Measurements from ENCODE around the gene VPS18. TPM values are rescaled to one million over a fixed set of nuclear protein-coding genes. Genes with fewer than 3 reads are reported as not detected.

Gene VPS18
- total and polyA plus RNA-seq, 2 experiments from 2014 or later, result 5.9 to 42.5 TPM

DNA sequence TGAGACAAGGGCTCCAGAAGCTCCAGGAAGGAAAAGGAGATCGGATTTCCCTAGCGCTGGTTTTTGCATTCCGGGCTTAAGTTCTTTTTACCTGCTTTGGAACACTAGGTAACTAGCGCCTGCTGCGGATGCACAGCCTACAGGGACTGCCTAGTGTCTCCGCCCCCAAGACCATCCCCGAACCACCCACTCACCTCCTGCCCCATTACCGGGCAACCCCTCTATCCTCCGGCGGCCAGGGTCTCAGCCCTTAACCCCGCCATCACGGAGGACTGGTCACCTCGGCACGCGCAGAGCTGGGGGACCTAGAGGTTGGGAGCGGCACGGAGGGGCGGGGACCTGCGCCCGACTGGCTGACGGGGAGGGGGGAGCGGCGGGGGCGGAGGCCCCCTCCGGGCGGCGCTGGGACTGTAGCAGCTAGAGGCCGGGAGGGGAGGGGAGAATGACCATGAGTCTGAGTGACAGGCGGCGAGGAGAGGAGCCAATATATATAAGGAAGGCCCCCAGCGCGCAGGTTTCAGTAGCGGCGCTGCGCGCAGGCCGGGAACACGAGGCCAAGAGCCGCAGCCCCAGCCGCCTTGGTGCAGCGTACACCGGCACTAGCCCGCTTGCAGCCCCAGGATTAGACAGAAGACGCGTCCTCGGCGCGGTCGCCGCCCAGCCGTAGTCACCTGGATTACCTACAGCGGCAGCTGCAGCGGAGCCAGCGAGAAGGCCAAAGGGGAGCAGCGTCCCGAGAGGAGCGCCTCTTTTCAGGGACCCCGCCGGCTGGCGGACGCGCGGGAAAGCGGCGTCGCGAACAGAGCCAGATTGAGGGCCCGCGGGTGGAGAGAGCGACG is 34.8 kb downstream of the VPS18 start, which contains the start of gene DLL4 (continued):
- TF ChIP-seq, protein P1, sequence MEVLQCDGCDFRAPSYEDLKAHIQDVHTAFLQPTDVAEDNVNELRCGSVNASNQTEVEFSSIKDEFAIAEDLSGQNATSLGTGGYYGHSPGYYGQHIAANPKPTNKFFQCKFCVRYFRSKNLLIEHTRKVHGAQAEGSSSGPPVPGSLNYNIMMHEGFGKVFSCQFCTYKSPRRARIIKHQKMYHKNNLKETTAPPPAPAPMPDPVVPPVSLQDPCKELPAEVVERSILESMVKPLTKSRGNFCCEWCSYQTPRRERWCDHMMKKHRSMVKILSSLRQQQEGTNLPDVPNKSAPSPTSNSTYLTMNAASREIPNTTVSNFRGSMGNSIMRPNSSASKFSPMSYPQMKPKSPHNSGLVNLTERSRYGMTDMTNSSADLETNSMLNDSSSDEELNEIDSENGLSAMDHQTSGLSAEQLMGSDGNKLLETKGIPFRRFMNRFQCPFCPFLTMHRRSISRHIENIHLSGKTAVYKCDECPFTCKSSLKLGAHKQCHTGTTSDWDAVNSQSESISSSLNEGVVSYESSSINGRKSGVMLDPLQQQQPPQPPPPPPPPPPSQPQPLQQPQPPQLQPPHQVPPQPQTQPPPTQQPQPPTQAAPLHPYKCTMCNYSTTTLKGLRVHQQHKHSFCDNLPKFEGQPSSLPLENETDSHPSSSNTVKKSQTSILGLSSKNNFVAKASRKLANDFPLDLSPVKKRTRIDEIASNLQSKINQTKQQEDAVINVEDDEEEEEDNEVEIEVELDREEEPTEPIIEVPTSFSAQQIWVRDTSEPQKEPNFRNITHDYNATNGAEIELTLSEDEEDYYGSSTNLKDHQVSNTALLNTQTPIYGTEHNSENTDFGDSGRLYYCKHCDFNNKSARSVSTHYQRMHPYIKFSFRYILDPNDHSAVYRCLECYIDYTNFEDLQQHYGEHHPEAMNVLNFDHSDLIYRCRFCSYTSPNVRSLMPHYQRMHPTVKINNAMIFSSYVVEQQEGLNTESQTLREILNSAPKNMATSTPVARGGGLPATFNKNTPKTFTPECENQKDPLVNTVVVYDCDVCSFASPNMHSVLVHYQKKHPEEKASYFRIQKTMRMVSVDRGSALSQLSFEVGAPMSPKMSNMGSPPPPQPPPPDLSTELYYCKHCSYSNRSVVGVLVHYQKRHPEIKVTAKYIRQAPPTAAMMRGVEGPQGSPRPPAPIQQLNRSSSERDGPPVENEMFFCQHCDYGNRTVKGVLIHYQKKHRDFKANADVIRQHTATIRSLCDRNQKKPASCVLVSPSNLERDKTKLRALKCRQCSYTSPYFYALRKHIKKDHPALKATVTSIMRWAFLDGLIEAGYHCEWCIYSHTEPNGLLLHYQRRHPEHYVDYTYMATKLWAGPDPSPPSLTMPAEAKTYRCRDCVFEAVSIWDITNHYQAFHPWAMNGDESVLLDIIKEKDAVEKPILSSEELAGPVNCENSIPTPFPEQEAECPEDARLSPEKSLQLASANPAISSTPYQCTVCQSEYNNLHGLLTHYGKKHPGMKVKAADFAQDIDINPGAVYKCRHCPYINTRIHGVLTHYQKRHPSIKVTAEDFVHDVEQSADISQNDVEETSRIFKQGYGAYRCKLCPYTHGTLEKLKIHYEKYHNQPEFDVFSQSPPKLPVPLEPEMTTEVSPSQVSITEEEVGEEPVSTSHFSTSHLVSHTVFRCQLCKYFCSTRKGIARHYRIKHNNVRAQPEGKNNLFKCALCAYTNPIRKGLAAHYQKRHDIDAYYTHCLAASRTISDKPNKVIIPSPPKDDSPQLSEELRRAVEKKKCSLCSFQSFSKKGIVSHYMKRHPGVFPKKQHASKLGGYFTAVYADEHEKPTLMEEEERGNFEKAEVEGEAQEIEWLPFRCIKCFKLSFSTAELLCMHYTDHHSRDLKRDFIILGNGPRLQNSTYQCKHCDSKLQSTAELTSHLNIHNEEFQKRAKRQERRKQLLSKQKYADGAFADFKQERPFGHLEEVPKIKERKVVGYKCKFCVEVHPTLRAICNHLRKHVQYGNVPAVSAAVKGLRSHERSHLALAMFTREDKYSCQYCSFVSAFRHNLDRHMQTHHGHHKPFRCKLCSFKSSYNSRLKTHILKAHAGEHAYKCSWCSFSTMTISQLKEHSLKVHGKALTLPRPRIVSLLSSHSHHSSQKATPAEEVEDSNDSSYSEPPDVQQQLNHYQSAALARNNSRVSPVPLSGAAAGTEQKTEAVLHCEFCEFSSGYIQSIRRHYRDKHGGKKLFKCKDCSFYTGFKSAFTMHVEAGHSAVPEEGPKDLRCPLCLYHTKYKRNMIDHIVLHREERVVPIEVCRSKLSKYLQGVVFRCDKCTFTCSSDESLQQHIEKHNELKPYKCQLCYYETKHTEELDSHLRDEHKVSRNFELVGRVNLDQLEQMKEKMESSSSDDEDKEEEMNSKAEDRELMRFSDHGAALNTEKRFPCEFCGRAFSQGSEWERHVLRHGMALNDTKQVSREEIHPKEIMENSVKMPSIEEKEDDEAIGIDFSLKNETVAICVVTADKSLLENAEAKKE (CRISPR knock-in tag; IDR thresholded peaks at IDR 0.05), result no peak
- TF ChIP-seq ZNF331 (CRISPR knock-in tag; IDR thresholded peaks at IDR 0.05; ENCODE audit: low read depth) (no peak), POLR2AphosphoS5 (IDR thresholded peaks at IDR 0.05; ENCODE audit: low read depth) (peak; percentile 67), EZH2phosphoT487 (IDR thresholded peaks at IDR 0.05; ENCODE audit: unreplicated experiment) (peak; percentile 54)

DNA sequence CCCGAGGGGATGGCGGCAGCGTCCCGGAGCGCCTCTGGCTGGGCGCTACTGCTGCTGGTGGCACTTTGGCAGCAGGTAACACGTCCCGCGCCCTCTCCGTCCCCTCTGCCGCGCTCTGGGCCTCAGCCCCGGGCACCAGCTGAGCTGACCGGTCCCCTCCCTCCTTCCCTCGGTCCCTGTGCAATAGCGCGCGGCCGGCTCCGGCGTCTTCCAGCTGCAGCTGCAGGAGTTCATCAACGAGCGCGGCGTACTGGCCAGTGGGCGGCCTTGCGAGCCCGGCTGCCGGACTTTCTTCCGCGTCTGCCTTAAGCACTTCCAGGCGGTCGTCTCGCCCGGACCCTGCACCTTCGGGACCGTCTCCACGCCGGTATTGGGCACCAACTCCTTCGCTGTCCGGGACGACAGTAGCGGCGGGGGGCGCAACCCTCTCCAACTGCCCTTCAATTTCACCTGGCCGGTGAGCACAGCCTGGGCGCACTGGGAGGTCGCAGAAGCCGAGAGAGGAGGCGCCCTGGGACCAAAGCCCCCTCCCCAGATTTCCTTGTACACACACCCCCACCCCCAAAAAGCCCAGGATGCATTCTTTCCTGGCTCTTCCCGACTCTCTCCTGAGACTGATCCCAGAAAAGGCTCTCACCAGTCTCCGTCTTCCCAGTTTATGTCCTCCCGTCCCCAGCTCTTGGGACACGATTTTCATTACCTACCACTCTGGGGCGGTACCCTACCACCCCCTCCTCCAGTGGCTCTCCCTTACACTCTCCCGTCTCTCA is 35.6 kb downstream of the VPS18 start:
- peak overlapping the region; percentile 88 for H3K4me3 ChIP-seq
- H3K36me3 Mint-ChIP-seq (ENCODE audit: low read depth), result no peaks in the 10 kb centered on the region; the same call in 2 of the 3 replicates
- peak overlapping the region; percentile 99 for H3K4me2 ChIP-seq
- H4K20me1 ChIP-seq (replicated peaks; ENCODE audit: insufficient read depth), result peaks cover 16% of the 10 kb centered on the region; the same call in 1 of the 2 replicates
- H3K27me3 ChIP-seq (ENCODE audit: insufficient read depth), result peaks cover 89% of the 10 kb centered on the region
- H3K9me3 Mint-ChIP-seq, result no peaks in the 10 kb centered on the region; the same call in 2 of the 3 replicates
- ATAC-seq, result peak; percentile 5
- H3K36me3 ChIP-seq (ENCODE audit: insufficient read depth), result no peaks in the 10 kb centered on the region
- DNase-seq (ENCODE audit: low spot score), result peak; percentile 67
- peak overlapping the region; percentile 99 for H2AFZ ChIP-seq
- no peaks in the 10 kb centered on the region for H3K79me2 ChIP-seq (replicated peaks; ENCODE audit: insufficient read depth)
- no peak overlapping the region for H3K27ac Mint-ChIP-seq
- no peaks in the 10 kb centered on the region for H3K9me2 ChIP-seq (ENCODE audit: insufficient read depth)
- no peak overlapping the region for H3K27ac ChIP-seq (ENCODE audit: low read depth)
- H3K4me1 ChIP-seq (ENCODE audit: insufficient read depth), result peaks cover 23% of the 10 kb centered on the region
- peaks cover 96% of the 10 kb centered on the region for H3K27me3 Mint-ChIP-seq (ENCODE audit: insufficient read depth, low read depth, poor library complexity)
- H3K4me3 Mint-ChIP-seq, result peak overlapping the region; percentile 78
- H3K4me1 Mint-ChIP-seq, result peaks cover 41% of the 10 kb centered on the region
- peaks cover 19% of the 10 kb centered on the region for H3F3A ChIP-seq (replicated peaks; ENCODE audit: low read depth)
- TF ChIP-seq, protein P2, sequence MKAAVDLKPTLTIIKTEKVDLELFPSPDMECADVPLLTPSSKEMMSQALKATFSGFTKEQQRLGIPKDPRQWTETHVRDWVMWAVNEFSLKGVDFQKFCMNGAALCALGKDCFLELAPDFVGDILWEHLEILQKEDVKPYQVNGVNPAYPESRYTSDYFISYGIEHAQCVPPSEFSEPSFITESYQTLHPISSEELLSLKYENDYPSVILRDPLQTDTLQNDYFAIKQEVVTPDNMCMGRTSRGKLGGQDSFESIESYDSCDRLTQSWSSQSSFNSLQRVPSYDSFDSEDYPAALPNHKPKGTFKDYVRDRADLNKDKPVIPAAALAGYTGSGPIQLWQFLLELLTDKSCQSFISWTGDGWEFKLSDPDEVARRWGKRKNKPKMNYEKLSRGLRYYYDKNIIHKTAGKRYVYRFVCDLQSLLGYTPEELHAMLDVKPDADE (IDR thresholded peaks at IDR 0.05), result no peak
- TF ChIP-seq, protein P1 (CRISPR knock-in tag; IDR thresholded peaks at IDR 0.05), result no peak
